ENCODE results near the gene SLC12A3. TPM values are rescaled to one million over a fixed set of nuclear protein-coding genes. Genes with fewer than 3 reads are reported as not detected.

SLC12A3 gene
- total and polyA plus RNA-seq, 5 donors from 2014 or later: not detected

GRCh38 chr16:56848955-56849689 is 15.9 kb upstream of the SLC12A3 start:
- H3K27me3 ChIP-seq (ENCODE audit: control insufficient read depth, insufficient read depth, low read length): no peaks in the 10 kb centered on the region
- H3K4me1 ChIP-seq (ENCODE audit: control insufficient read depth, insufficient read depth, low read length, poor library complexity, severe bottlenecking): peaks cover 4% of the 10 kb centered on the region
- peaks cover 11 to 45% (median 21%) of the 10 kb centered on the region in 4 donors for H3K4me1 Mint-ChIP-seq
- peaks cover 7% of the 10 kb centered on the region for H3K36me3 ChIP-seq (ENCODE audit: control insufficient read depth, insufficient read depth, low read length)
- H3K9me3 Mint-ChIP-seq: peaks cover 0 to 2% (median 0%) of the 10 kb centered on the region in 7 donors
- H3K4me3 Mint-ChIP-seq: peak overlapping the region in 1 of 4 donors; percentile 27
- DNase-seq: no peak
- ATAC-seq (ENCODE audit: low read depth in 2 of 2): no peak
- no peaks in the 10 kb centered on the region for H3K27me3 Mint-ChIP-seq
- peak overlapping the region in 2 of 3 donors; percentile 62 to 90 for H3K27ac Mint-ChIP-seq
- peaks cover 8% of the 10 kb centered on the region for H3K36me3 Mint-ChIP-seq
- no peak overlapping the region for H3K4me3 ChIP-seq (ENCODE audit: low read depth, low read length)
- H3K9me3 ChIP-seq (ENCODE audit: control insufficient read depth in 2 of 2, low read length in 2 of 2): no peaks in the 10 kb centered on the region
- H3K27ac ChIP-seq (ENCODE audit: insufficient read depth, low read length, poor library complexity, severe bottlenecking): no peak overlapping the region

DNA sequence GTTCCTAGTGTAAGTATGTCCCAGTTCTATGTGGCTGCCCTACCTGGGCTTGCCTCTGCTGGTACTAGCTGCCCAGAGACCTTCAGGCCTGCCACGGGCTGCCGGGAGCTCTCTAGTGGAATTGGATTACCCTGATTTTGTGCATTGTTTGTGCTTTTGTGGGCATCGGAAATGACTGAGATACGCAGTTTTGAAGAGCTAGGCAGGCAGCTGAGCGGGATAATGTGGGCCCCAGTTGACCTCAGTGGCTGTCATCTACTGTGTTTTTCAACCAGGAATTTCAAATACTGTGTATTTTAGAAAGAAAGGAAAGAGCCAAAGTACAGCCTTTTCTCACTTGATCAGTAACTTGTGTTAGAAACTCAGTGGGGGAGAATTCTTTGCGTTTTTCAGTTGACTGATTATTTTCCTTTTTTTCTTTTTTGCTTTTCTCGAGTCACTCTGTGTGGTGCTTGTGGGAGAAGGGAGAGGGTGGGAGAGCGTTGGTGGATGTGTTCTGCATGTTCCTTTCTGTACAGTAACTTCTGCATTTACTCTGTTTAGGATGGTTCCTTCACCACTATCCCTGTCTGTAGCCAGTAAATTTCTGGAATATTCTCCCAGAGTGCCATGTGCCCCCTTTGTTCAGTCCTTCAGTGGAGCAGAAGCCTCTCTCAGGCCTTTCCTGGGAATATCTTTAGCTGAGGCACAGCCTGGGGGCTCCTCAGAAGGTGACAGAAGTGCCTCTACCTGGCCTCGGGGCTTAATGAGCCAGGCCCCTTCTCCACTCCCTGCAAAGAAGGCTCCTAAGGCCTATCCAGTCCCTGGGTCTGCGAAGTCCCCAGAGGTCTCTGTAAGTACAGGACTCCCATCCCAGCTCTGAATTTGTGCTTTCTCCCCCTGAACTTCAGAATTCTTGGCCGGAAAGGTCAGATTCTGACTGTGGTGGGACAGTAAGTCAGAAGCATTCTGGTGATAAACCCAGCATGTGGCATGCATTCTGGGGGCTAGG is 15.0 kb upstream of the SLC12A3 start:
- H3K27ac Mint-ChIP-seq: peak overlapping the region in 2 of 3 donors; percentile 84 to 90
- DNase-seq: no peak
- peaks cover 11 to 45% (median 21%) of the 10 kb centered on the region in 4 donors for H3K4me1 Mint-ChIP-seq
- no peak overlapping the region for H3K4me3 Mint-ChIP-seq
- Histone ChIP-seq H3K9me3 (ENCODE audit: control insufficient read depth in 2 of 2, low read length in 2 of 2) (no peaks in the 10 kb centered on the region), H3K4me1 (ENCODE audit: control insufficient read depth, insufficient read depth, low read length, poor library complexity, severe bottlenecking) (peaks cover 4% of the 10 kb centered on the region), H3K27ac (ENCODE audit: insufficient read depth, low read length, poor library complexity, severe bottlenecking) (no peak overlapping the region), H3K27me3 (ENCODE audit: control insufficient read depth, insufficient read depth, low read length) (no peaks in the 10 kb centered on the region), H3K36me3 (ENCODE audit: control insufficient read depth, insufficient read depth, low read length) (peaks cover 4% of the 10 kb centered on the region), H3K4me3 (ENCODE audit: low read depth, low read length) (no peak overlapping the region)
- no peaks in the 10 kb centered on the region for H3K27me3 Mint-ChIP-seq
- ATAC-seq (ENCODE audit: low read depth in 2 of 2): no peak
- H3K9me3 Mint-ChIP-seq: peaks cover 0 to 2% (median 0%) of the 10 kb centered on the region in 7 donors
- peaks cover 6% of the 10 kb centered on the region for H3K36me3 Mint-ChIP-seq

DNA sequence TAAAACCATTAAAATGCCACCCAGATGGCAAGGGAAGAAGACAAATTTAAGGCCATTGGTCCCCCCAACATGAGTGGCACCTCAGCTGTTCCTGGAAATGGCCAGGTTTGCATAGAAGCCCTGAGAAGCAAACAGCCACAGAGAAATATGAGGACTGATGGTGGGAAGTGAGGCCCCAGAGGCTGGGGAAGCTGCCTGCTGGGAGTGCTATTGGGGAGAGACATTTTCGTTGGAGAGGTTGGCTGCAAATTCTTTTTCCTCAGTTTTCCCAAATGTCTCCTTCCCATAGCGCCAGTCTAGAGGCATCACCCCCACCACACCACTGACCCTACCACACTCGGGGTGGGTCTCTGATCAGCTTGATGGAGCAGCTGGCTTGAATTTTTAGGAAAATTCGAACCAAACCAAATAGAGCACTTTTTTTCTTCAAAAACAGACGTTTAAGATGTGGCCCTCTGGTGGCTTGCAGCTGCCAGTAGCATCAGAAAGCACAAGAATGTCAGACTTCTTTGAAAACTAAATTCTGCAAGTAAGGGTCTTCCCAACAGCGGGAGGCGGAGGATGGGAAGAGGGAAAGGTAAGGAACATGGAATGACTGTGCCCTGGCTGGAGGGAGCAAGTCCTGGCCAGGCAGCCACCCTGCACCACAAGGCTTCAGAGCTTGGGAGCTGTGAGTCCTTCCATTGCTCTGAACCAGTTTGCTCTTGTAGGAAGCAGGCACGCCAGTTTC is 13.2 kb upstream of the SLC12A3 start:
- peaks cover 3% of the 10 kb centered on the region for H3K36me3 Mint-ChIP-seq
- H3K4me3 ChIP-seq (ENCODE audit: low read depth, low read length): no peak overlapping the region
- no peak overlapping the region for H3K27ac ChIP-seq (ENCODE audit: insufficient read depth, low read length, poor library complexity, severe bottlenecking)
- H3K4me1 Mint-ChIP-seq: peaks cover 9 to 42% (median 18%) of the 10 kb centered on the region in 4 donors
- no peaks in the 10 kb centered on the region for H3K36me3 ChIP-seq (ENCODE audit: control insufficient read depth, insufficient read depth, low read length)
- DNase-seq: peak in 1 of 3 donors; percentile 27
- no peaks in the 10 kb centered on the region for H3K27me3 ChIP-seq (ENCODE audit: control insufficient read depth, insufficient read depth, low read length)
- H3K27me3 Mint-ChIP-seq: no peaks in the 10 kb centered on the region
- H3K4me1 ChIP-seq (ENCODE audit: control insufficient read depth, insufficient read depth, low read length, poor library complexity, severe bottlenecking): peaks cover 4% of the 10 kb centered on the region
- no peaks in the 10 kb centered on the region for H3K9me3 ChIP-seq (ENCODE audit: control insufficient read depth in 2 of 2, low read length in 2 of 2)
- H3K9me3 Mint-ChIP-seq: peaks cover 0 to 2% (median 0%) of the 10 kb centered on the region in 7 donors
- no peak for ATAC-seq (ENCODE audit: low read depth in 2 of 2)
- H3K4me3 Mint-ChIP-seq: no peak overlapping the region
- no peak overlapping the region for H3K27ac Mint-ChIP-seq

GRCh38 chr16:56852401-56852730 is 12.6 kb upstream of the SLC12A3 start:
- H3K36me3 ChIP-seq (ENCODE audit: control insufficient read depth, insufficient read depth, low read length): no peaks in the 10 kb centered on the region
- Mint-ChIP-seq H3K27ac (no peak overlapping the region), H3K27me3 (no peaks in the 10 kb centered on the region), H3K4me1 (peaks cover 5 to 37% (median 13%) of the 10 kb centered on the region in 4 donors), H3K36me3 (peaks cover 3% of the 10 kb centered on the region), H3K9me3 (peaks cover 0 to 2% (median 0%) of the 10 kb centered on the region in 7 donors), H3K4me3 (no peak overlapping the region)
- H3K4me1 ChIP-seq (ENCODE audit: control insufficient read depth, insufficient read depth, low read length, poor library complexity, severe bottlenecking): peaks cover 4% of the 10 kb centered on the region
- no peaks in the 10 kb centered on the region for H3K9me3 ChIP-seq (ENCODE audit: control insufficient read depth in 2 of 2, low read length in 2 of 2)
- no peak overlapping the region for H3K4me3 ChIP-seq (ENCODE audit: low read depth, low read length)
- no peak overlapping the region for H3K27ac ChIP-seq (ENCODE audit: insufficient read depth, low read length, poor library complexity, severe bottlenecking)
- ATAC-seq (ENCODE audit: low read depth in 2 of 2): no peak
- H3K27me3 ChIP-seq (ENCODE audit: control insufficient read depth, insufficient read depth, low read length): no peaks in the 10 kb centered on the region
- no peak for DNase-seq

- Mint-ChIP-seq H3K9me3 (no peaks in the 10 kb centered on the region), H3K36me3 (peaks cover 3% of the 10 kb centered on the region), H3K27ac (no peak overlapping the region), H3K4me1 (peaks cover 2 to 31% (median 8%) of the 10 kb centered on the region in 4 donors), H3K4me3 (no peak overlapping the region), H3K27me3 (no peaks in the 10 kb centered on the region)
- Histone ChIP-seq H3K36me3 (ENCODE audit: control insufficient read depth, insufficient read depth, low read length) (no peaks in the 10 kb centered on the region), H3K4me1 (ENCODE audit: control insufficient read depth, insufficient read depth, low read length, poor library complexity, severe bottlenecking) (peaks cover 3% of the 10 kb centered on the region), H3K4me3 (ENCODE audit: low read depth, low read length) (no peak overlapping the region), H3K27ac (ENCODE audit: insufficient read depth, low read length, poor library complexity, severe bottlenecking) (no peak overlapping the region), H3K9me3 (ENCODE audit: control insufficient read depth in 2 of 2, low read length in 2 of 2) (no peaks in the 10 kb centered on the region), H3K27me3 (ENCODE audit: control insufficient read depth, insufficient read depth, low read length) (no peaks in the 10 kb centered on the region)
- ATAC-seq (ENCODE audit: low read depth in 2 of 2) (no peak), DNase-seq (no peak)
Measured at GRCh38 chr16:56852968-56853367, 12.0 kb upstream of the SLC12A3 start.

DNA sequence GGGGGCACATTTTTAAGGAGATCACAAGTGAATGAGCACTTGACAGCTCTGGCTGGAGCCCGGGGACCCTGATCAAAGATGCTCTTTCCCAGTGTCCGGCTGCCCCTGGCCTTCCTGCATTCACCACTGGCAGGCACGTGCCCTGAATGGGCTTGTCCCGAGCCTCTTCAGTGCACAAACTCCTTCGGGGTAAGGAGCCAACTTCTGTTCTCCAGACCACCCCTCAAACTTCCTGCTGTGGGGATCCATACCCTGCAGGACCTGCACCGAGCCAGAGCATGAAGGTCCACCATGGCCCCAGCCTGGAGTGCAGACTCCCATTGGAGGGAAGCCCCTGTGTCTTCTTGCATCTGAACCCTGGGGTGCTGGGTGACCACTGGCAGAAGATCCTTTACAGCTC is 9.8 kb upstream of the SLC12A3 start:
- DNase-seq (no peak), ATAC-seq (ENCODE audit: low read depth in 2 of 2) (no peak)
- no peaks in the 10 kb centered on the region for H3K9me3 ChIP-seq (ENCODE audit: control insufficient read depth in 2 of 2, low read length in 2 of 2)
- no peaks in the 10 kb centered on the region for H3K36me3 ChIP-seq (ENCODE audit: control insufficient read depth, insufficient read depth, low read length)
- H3K36me3 Mint-ChIP-seq: peaks cover 3% of the 10 kb centered on the region
- H3K27me3 Mint-ChIP-seq: no peaks in the 10 kb centered on the region
- no peak overlapping the region for H3K4me3 ChIP-seq (ENCODE audit: low read depth, low read length)
- H3K27ac Mint-ChIP-seq: no peak overlapping the region
- H3K9me3 Mint-ChIP-seq: no peaks in the 10 kb centered on the region
- peaks cover 15% of the 10 kb centered on the region for H3K4me1 ChIP-seq (ENCODE audit: control insufficient read depth, insufficient read depth, low read length, poor library complexity, severe bottlenecking)
- no peak overlapping the region for H3K27ac ChIP-seq (ENCODE audit: insufficient read depth, low read length, poor library complexity, severe bottlenecking)
- H3K4me3 Mint-ChIP-seq: no peak overlapping the region
- H3K4me1 Mint-ChIP-seq: peaks cover 0 to 23% (median 9%) of the 10 kb centered on the region in 4 donors
- H3K27me3 ChIP-seq (ENCODE audit: control insufficient read depth, insufficient read depth, low read length): no peaks in the 10 kb centered on the region

DNA sequence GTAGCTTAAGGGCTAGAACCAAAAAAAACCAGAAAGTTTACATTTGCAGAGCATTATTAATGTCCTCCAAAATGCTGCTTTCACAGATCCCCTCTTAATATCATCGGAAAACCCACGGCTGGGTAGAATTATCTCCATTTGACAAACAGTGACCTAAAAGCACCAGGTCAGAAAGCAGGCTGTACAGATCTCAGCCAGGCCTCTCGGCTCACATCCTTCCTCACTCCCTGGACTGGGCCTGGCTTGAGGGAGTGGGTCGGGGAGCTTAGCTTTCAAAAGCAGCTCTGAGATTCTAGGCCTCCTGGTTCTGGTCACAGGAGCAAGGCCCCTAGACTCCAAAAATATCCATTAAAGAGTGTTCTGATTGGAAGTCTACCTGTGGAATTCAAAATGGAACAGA is 9.1 kb upstream of the SLC12A3 start:
- H3K4me1 Mint-ChIP-seq: peaks cover 0 to 27% (median 15%) of the 10 kb centered on the region in 4 donors
- H3K27ac Mint-ChIP-seq: peak overlapping the region in 1 of 3 donors; percentile 11
- no peak overlapping the region for H3K4me3 Mint-ChIP-seq
- Histone ChIP-seq H3K4me1 (ENCODE audit: control insufficient read depth, insufficient read depth, low read length, poor library complexity, severe bottlenecking) (peaks cover 22% of the 10 kb centered on the region), H3K27ac (ENCODE audit: insufficient read depth, low read length, poor library complexity, severe bottlenecking) (no peak overlapping the region), H3K9me3 (ENCODE audit: control insufficient read depth in 2 of 2, low read length in 2 of 2) (no peaks in the 10 kb centered on the region), H3K4me3 (ENCODE audit: low read depth, low read length) (no peak overlapping the region), H3K36me3 (ENCODE audit: control insufficient read depth, insufficient read depth, low read length) (no peaks in the 10 kb centered on the region), H3K27me3 (ENCODE audit: control insufficient read depth, insufficient read depth, low read length) (no peaks in the 10 kb centered on the region)
- no peak for DNase-seq
- no peak for ATAC-seq (ENCODE audit: low read depth in 2 of 2)
- H3K9me3 Mint-ChIP-seq: no peaks in the 10 kb centered on the region
- no peaks in the 10 kb centered on the region for H3K27me3 Mint-ChIP-seq
- H3K36me3 Mint-ChIP-seq: peaks cover 3% of the 10 kb centered on the region

Measured in CD4-positive, CD25-positive, alpha-beta regulatory T cell (primary cell).